Measurements from ENCODE around the gene PDZRN4.

PDZRN4 gene

GRCh38 chr12:41466300-41466699, 278.2 kb downstream of the PDZRN4 start:
- no peak overlapping the region for H3K4ac ChIP-seq (ENCODE audit: low read depth, low read length)
- no peak overlapping the region for H3K23ac ChIP-seq (ENCODE audit: low read length)
- no peak overlapping the region for H2AK5ac ChIP-seq (ENCODE audit: low read length)
- no peak overlapping the region for H3K4me3 ChIP-seq (ENCODE audit: low read length)
- no peak overlapping the region for H4K8ac ChIP-seq (ENCODE audit: low read depth, low read length)
- WGBS (ENCODE audit: extremely low coverage, insufficient coverage, low lambda C conversion rate) = no CpG with 5 or more reads among the region's 4 CpGs
- no peaks in the 10 kb centered on the region for H3K4me1 ChIP-seq (ENCODE audit: control insufficient read depth, low read depth, low read length)
- no peaks in the 10 kb centered on the region for H3K27me3 ChIP-seq (ENCODE audit: insufficient read depth, low read length, poor library complexity)
- no peaks in the 10 kb centered on the region for H3K79me2 ChIP-seq (ENCODE audit: control insufficient read depth, insufficient read depth, low read length)
- no peak overlapping the region for H2BK5ac ChIP-seq (ENCODE audit: low read length)
- no peaks in the 10 kb centered on the region for H3K79me1 ChIP-seq (ENCODE audit: low read length)
- no peak overlapping the region for H3K9ac ChIP-seq (ENCODE audit: low read length)
- peak overlapping the region; percentile 80 for H3K18ac ChIP-seq (ENCODE audit: low read length)
- H2BK120ac ChIP-seq (ENCODE audit: low read depth, low read length) = no peak overlapping the region
- no peak for DNase-seq
- H3K27ac ChIP-seq (ENCODE audit: low read depth, low read length) = no peak overlapping the region
- H4K5ac ChIP-seq (ENCODE audit: low read length) = no peak overlapping the region
- no peak overlapping the region for H3K56ac ChIP-seq (ENCODE audit: low read length)
- no peak overlapping the region for H2BK15ac ChIP-seq (replicated peaks; ENCODE audit: low read depth)
- no peak overlapping the region for H3K4me2 ChIP-seq (ENCODE audit: low read length)
- H3K36me3 ChIP-seq (ENCODE audit: control insufficient read depth, insufficient read depth, low read length) = no peaks in the 10 kb centered on the region

GRCh38 chr12:41466802-41467201, 278.7 kb downstream of the PDZRN4 start:
- Histone ChIP-seq H3K79me2 (ENCODE audit: control insufficient read depth, insufficient read depth, low read length) (no peaks in the 10 kb centered on the region), H3K9ac (ENCODE audit: low read length) (no peak overlapping the region), H3K18ac (ENCODE audit: low read length) (no peak overlapping the region), H4K5ac (ENCODE audit: low read length) (no peak overlapping the region), H3K56ac (ENCODE audit: low read length) (no peak overlapping the region), H3K4me3 (ENCODE audit: low read length) (no peak overlapping the region), H3K27ac (ENCODE audit: low read depth, low read length) (no peak overlapping the region), H3K4me2 (ENCODE audit: low read length) (no peak overlapping the region), H2BK120ac (ENCODE audit: low read depth, low read length) (no peak overlapping the region), H3K23ac (ENCODE audit: low read length) (no peak overlapping the region), H2AK5ac (ENCODE audit: low read length) (no peak overlapping the region), H3K79me1 (ENCODE audit: low read length) (no peaks in the 10 kb centered on the region), H3K36me3 (ENCODE audit: control insufficient read depth, insufficient read depth, low read length) (no peaks in the 10 kb centered on the region), H4K8ac (ENCODE audit: low read depth, low read length) (no peak overlapping the region), H2BK15ac (replicated peaks; ENCODE audit: low read depth) (no peak overlapping the region), H3K4me1 (ENCODE audit: control insufficient read depth, low read depth, low read length) (no peaks in the 10 kb centered on the region), H3K27me3 (ENCODE audit: insufficient read depth, low read length, poor library complexity) (no peaks in the 10 kb centered on the region), H2BK5ac (ENCODE audit: low read length) (no peak overlapping the region), H3K4ac (ENCODE audit: low read depth, low read length) (no peak overlapping the region)
- peak; percentile 82 for DNase-seq
- WGBS (ENCODE audit: extremely low coverage, insufficient coverage, low lambda C conversion rate) = no CpG with 5 or more reads among the region's 5 CpGs

- DNase-seq = no peak
- Histone ChIP-seq H4K8ac (ENCODE audit: low read depth, low read length) (no peak overlapping the region), H3K27ac (ENCODE audit: low read depth, low read length) (no peak overlapping the region), H3K4me1 (ENCODE audit: control insufficient read depth, low read depth, low read length) (no peaks in the 10 kb centered on the region), H2AK5ac (ENCODE audit: low read length) (no peak overlapping the region), H3K9ac (ENCODE audit: low read length) (no peak overlapping the region), H3K79me1 (ENCODE audit: low read length) (no peaks in the 10 kb centered on the region), H3K56ac (ENCODE audit: low read length) (no peak overlapping the region), H3K4ac (ENCODE audit: low read depth, low read length) (no peak overlapping the region), H3K27me3 (ENCODE audit: insufficient read depth, low read length, poor library complexity) (no peaks in the 10 kb centered on the region), H3K4me2 (ENCODE audit: low read length) (no peak overlapping the region), H4K5ac (ENCODE audit: low read length) (no peak overlapping the region), H3K23ac (ENCODE audit: low read length) (no peak overlapping the region), H3K36me3 (ENCODE audit: control insufficient read depth, insufficient read depth, low read length) (no peaks in the 10 kb centered on the region), H3K79me2 (ENCODE audit: control insufficient read depth, insufficient read depth, low read length) (no peaks in the 10 kb centered on the region), H2BK15ac (replicated peaks; ENCODE audit: low read depth) (no peak overlapping the region), H2BK120ac (ENCODE audit: low read depth, low read length) (no peak overlapping the region), H3K18ac (ENCODE audit: low read length) (no peak overlapping the region), H2BK5ac (ENCODE audit: low read length) (no peak overlapping the region), H3K4me3 (ENCODE audit: low read length) (no peak overlapping the region)
- WGBS (ENCODE audit: extremely low coverage, insufficient coverage, low lambda C conversion rate) = no CpG with 5 or more reads among the region's 1 CpG
Observed at GRCh38 chr12:41467591-41468325, 279.6 kb downstream of the PDZRN4 start.

GRCh38 chr12:41468341-41468740, 280.2 kb downstream of the PDZRN4 start:
- Histone ChIP-seq H3K27me3 (ENCODE audit: insufficient read depth, low read length, poor library complexity) (no peaks in the 10 kb centered on the region), H2BK15ac (replicated peaks; ENCODE audit: low read depth) (no peak overlapping the region), H3K4me1 (ENCODE audit: control insufficient read depth, low read depth, low read length) (no peaks in the 10 kb centered on the region), H3K56ac (ENCODE audit: low read length) (no peak overlapping the region), H3K23ac (ENCODE audit: low read length) (no peak overlapping the region), H3K79me2 (ENCODE audit: control insufficient read depth, insufficient read depth, low read length) (no peaks in the 10 kb centered on the region), H2BK5ac (ENCODE audit: low read length) (no peak overlapping the region), H3K9ac (ENCODE audit: low read length) (no peak overlapping the region), H2AK5ac (ENCODE audit: low read length) (no peak overlapping the region), H4K8ac (ENCODE audit: low read depth, low read length) (no peak overlapping the region), H3K36me3 (ENCODE audit: control insufficient read depth, insufficient read depth, low read length) (no peaks in the 10 kb centered on the region), H3K4ac (ENCODE audit: low read depth, low read length) (no peak overlapping the region), H3K18ac (ENCODE audit: low read length) (no peak overlapping the region), H2BK120ac (ENCODE audit: low read depth, low read length) (no peak overlapping the region), H3K27ac (ENCODE audit: low read depth, low read length) (no peak overlapping the region), H4K5ac (ENCODE audit: low read length) (no peak overlapping the region), H3K79me1 (ENCODE audit: low read length) (no peaks in the 10 kb centered on the region), H3K4me3 (ENCODE audit: low read length) (no peak overlapping the region), H3K4me2 (ENCODE audit: low read length) (no peak overlapping the region)
- 100% methylated on average over 2 of the region's 3 CpGs for WGBS (ENCODE audit: extremely low coverage, insufficient coverage, low lambda C conversion rate)
- DNase-seq = no peak

- no peak overlapping the region for H3K9ac ChIP-seq (ENCODE audit: low read length)
- DNase-seq = no peak
Observed at GRCh38 chr12:41468756-41469155, 280.6 kb downstream of the PDZRN4 start.

GRCh38 chr12:41473441-41473840, 285.3 kb downstream of the PDZRN4 start:
- Histone ChIP-seq H3K36me3 (ENCODE audit: control insufficient read depth, insufficient read depth, low read length) (no peaks in the 10 kb centered on the region), H3K4ac (ENCODE audit: low read depth, low read length) (no peak overlapping the region), H2BK120ac (ENCODE audit: low read depth, low read length) (no peak overlapping the region), H3K4me2 (ENCODE audit: low read length) (no peak overlapping the region), H3K56ac (ENCODE audit: low read length) (no peak overlapping the region), H3K27me3 (ENCODE audit: insufficient read depth, low read length, poor library complexity) (no peaks in the 10 kb centered on the region), H2BK15ac (replicated peaks; ENCODE audit: low read depth) (no peak overlapping the region), H3K18ac (ENCODE audit: low read length) (no peak overlapping the region), H3K4me1 (ENCODE audit: control insufficient read depth, low read depth, low read length) (no peaks in the 10 kb centered on the region), H3K79me2 (ENCODE audit: control insufficient read depth, insufficient read depth, low read length) (no peaks in the 10 kb centered on the region), H3K9ac (ENCODE audit: low read length) (no peak overlapping the region), H3K4me3 (ENCODE audit: low read length) (no peak overlapping the region), H3K79me1 (ENCODE audit: low read length) (no peaks in the 10 kb centered on the region), H4K8ac (ENCODE audit: low read depth, low read length) (no peak overlapping the region), H2AK5ac (ENCODE audit: low read length) (no peak overlapping the region), H3K23ac (ENCODE audit: low read length) (no peak overlapping the region), H4K5ac (ENCODE audit: low read length) (no peak overlapping the region), H3K27ac (ENCODE audit: low read depth, low read length) (no peak overlapping the region), H2BK5ac (ENCODE audit: low read length) (no peak overlapping the region)
- no peak for DNase-seq
- no CpG with 5 or more reads among the region's 1 CpG for WGBS (ENCODE audit: extremely low coverage, insufficient coverage, low lambda C conversion rate)

More at GRCh38 chr12:41468756-41469155, 280.6 kb downstream of the PDZRN4 start:
- Histone ChIP-seq H3K56ac (ENCODE audit: low read length) (no peak overlapping the region), H3K27ac (ENCODE audit: low read depth, low read length) (no peak overlapping the region), H3K27me3 (ENCODE audit: insufficient read depth, low read length, poor library complexity) (no peaks in the 10 kb centered on the region), H3K79me1 (ENCODE audit: low read length) (no peaks in the 10 kb centered on the region), H3K4me1 (ENCODE audit: control insufficient read depth, low read depth, low read length) (no peaks in the 10 kb centered on the region), H3K4me3 (ENCODE audit: low read length) (no peak overlapping the region), H4K8ac (ENCODE audit: low read depth, low read length) (no peak overlapping the region), H2AK5ac (ENCODE audit: low read length) (no peak overlapping the region), H3K4me2 (ENCODE audit: low read length) (no peak overlapping the region), H3K79me2 (ENCODE audit: control insufficient read depth, insufficient read depth, low read length) (no peaks in the 10 kb centered on the region), H2BK120ac (ENCODE audit: low read depth, low read length) (no peak overlapping the region), H2BK15ac (replicated peaks; ENCODE audit: low read depth) (no peak overlapping the region), H2BK5ac (ENCODE audit: low read length) (no peak overlapping the region), H3K36me3 (ENCODE audit: control insufficient read depth, insufficient read depth, low read length) (no peaks in the 10 kb centered on the region), H3K18ac (ENCODE audit: low read length) (no peak overlapping the region), H3K23ac (ENCODE audit: low read length) (no peak overlapping the region), H3K4ac (ENCODE audit: low read depth, low read length) (no peak overlapping the region), H4K5ac (ENCODE audit: low read length) (no peak overlapping the region)
- no CpG with 5 or more reads among the region's 7 CpGs for WGBS (ENCODE audit: extremely low coverage, insufficient coverage, low lambda C conversion rate)

Measured in mesendoderm (in vitro differentiated cells).